Adrenal gland (tissue), 12 donors: Measurements from ENCODE around the gene LRRC74A. TPM values are rescaled to one million over a fixed set of nuclear protein-coding genes. Genes with fewer than 3 reads are reported as not detected.

Source experiments
- DNase-seq, 7 donors: peaks; one replicate each; pipeline ENCODE4 v3.0.0-alpha.2; 2019 to 2020
- H3K27ac ChIP-seq, 5 donors: fragments of 200-600 bp; sonication (generic) in 4 of 5; 1 replicate in 3 of 5; 2 replicates in 2 of 5; pipeline versions ENCODE4 v1.5.1 to v1.8.0; 2016 to 2020; ENCODE audit warnings: mild to moderate bottlenecking in 1 of 5
- H3K27me3 ChIP-seq: fragments of 200-600 bp; 2 replicates; pipeline ENCODE4 v1.8.0; 2021
- H3K36me3 ChIP-seq, 2 donors: fragments of 200-600 bp; replicated peaks in 1 of 2; 1 replicate in 1 of 2; 2 replicates in 1 of 2; pipeline versions ENCODE4 v1.5.1 to v1.8.0; 2018 to 2022
- H3K4me1 ChIP-seq, 2 donors: fragments of 200-600 bp; replicated peaks in 1 of 2; 1 replicate in 1 of 2; 2 replicates in 1 of 2; pipeline versions ENCODE4 v1.5.1 to v1.8.0; 2018 to 2021
- H3K4me3 ChIP-seq, 4 donors: fragments of 200-600 bp; sonication (generic) in 3 of 4; one replicate each; pipeline ENCODE4 v1.5.1; 2016 to 2018
- H3K9me3 ChIP-seq, 3 donors: fragments of 200-600 bp; sonication (generic) in 1 of 3; replicated peaks in 1 of 3; 1 replicate in 2 of 3; 2 replicates in 1 of 3; pipeline versions ENCODE4 v1.5.1 to v1.8.0; 2016 to 2021
- CTCF ChIP-seq, 6 experiments: fragments of 450-650 bp in 4 of 6; fragments of 200-600 bp in 2 of 6; sonication (generic) in 1 of 6; IDR thresholded peaks; 1 replicate in 5 of 6; 2 replicates in 1 of 6; pipeline versions ENCODE4 v1.5.1 to v1.8.0; 2016 to 2021; ENCODE audit warnings: antibody characterized with exemption in 6 of 6, mild to moderate bottlenecking in 2 of 6, moderate library complexity in 1 of 6
- POLR2A ChIP-seq, 2 donors: fragments of 450-650 bp; IDR thresholded peaks; one replicate each; pipeline ENCODE4 v1.6.1; 2017; ENCODE audit warnings: antibody characterized with exemption in 2 of 2, mild to moderate bottlenecking in 2 of 2, moderate library complexity in 1 of 2
- WGBS, 4 donors: extraction: QIAGEN DNeasy Blood & Tissue Kit in 2 of 4; methylation state at CpG; one replicate each; pipeline versions ENCODE4 v1.1.5 to v1.1.7; 2013 to 2017; 5-methylcytosine and 5-hydroxymethylcytosine counted together
- intact Hi-C, 2 donors: fragments of 100-400 bp; cut with DNase I; formaldehyde crosslinking; loops; one replicate each; pipeline versions ENCODE4 v1.14.1 to v1.15.0; 2022 to 2023
- polyA plus RNA-seq, 3 donors: library from polyadenylated mRNA; stranded (reverse); fragments of 200-250 nt in 2 of 3; fragments of 350-450 nt in 1 of 3; fragmentation: Illumina TruSeq in 1 of 3; extraction: RNeasy Lipid Tissue Mini Kit (QIAGEN cat#74804) in 1 of 3; gene quantifications; one replicate each; pipeline ENCODE4 v1.2.3, GENCODE V29; 2013 to 2014
- total RNA-seq, 9 donors: library from RNA; depleted of rRNA in 4 of 9; stranded (reverse); fragments of >200 nt in 4 of 9; fragments of 120-200 nt in 1 of 9; fragmentation: NEBNext Ultra II Directional in 1 of 9; extraction: Animal tissue kit (Norgen Biotek cat#: 25700) in 1 of 9; gene quantifications; one replicate each; pipeline versions ENCODE4 v1.1.0 to v1.2.4, GENCODE V29; 2013 to 2023
- donor health status: healthy with polysubstance abuse.
- donor health status: Bipolar disorder and iron deficiency.
- donor health status: DM: yes; HTN: yes; CAD: no.
- donor health status: DM: no; HTN: no; CAD: no.
- donor health status: DM: no; HTN: no; CAD: no.
- donor health status: DM: yes; HTN: yes; CAD: no.

Gene LRRC74A
- total and polyA plus RNA-seq, 12 donors, result not detected

GRCh38 chr14:76810525-76810924 lies 15.7 kb upstream of the LRRC74A start:
- no peak for DNase-seq
- no peaks in the 10 kb centered on the region for H3K27me3 ChIP-seq
- intact Hi-C loops, result no loop called here
- WGBS, 4 donors, result 9 to 20% (median 15%) methylated on average over 3 of the region's 3 CpGs
- no peaks in the 10 kb centered on the region for H3K9me3 ChIP-seq
- H3K27ac ChIP-seq, result peak overlapping the region in 2 of 5 donors; percentile 52 to 88
- peak overlapping the region in 1 of 4 donors; percentile 71 for H3K4me3 ChIP-seq
- peaks cover 0 to 36% of the 10 kb centered on the region in 2 donors for H3K36me3 ChIP-seq
- H3K4me1 ChIP-seq, result peaks cover 6 to 24% of the 10 kb centered on the region in 2 donors
- TF ChIP-seq CTCF (IDR thresholded peaks at IDR 0.05) (no peak), POLR2A (IDR thresholded peaks at IDR 0.05) (no peak)

- WGBS, 4 donors, result 2 to 5% (median 3%) methylated on average over 7 to 9 of the region's 9 CpGs
- Histone ChIP-seq H3K4me1 (peaks cover 6 to 24% of the 10 kb centered on the region in 2 donors), H3K27me3 (no peaks in the 10 kb centered on the region), H3K9me3 (no peaks in the 10 kb centered on the region), H3K36me3 (peaks cover 0 to 32% of the 10 kb centered on the region in 2 donors), H3K4me3 (peak overlapping the region in 1 of 4 donors; percentile 71), H3K27ac (peak overlapping the region in 3 of 5 donors; percentile 52 to 91 (median 88))
- intact Hi-C loops, result no loop called here
- TF ChIP-seq POLR2A (IDR thresholded peaks at IDR 0.05) (no peak), CTCF (IDR thresholded peaks at IDR 0.05) (peak; percentile 24 to 61 (median 52))
- DNase-seq, result peak in 6 of 7 donors; percentile 46 to 64 (median 56)
Observed at GRCh38 chr14:76810953-76811400, 15.2 kb upstream of the LRRC74A start.

- Histone ChIP-seq H3K4me1 (peaks cover 6 to 24% of the 10 kb centered on the region in 2 donors), H3K27me3 (no peaks in the 10 kb centered on the region), H3K4me3 (peak overlapping the region in 2 of 4 donors; percentile 71 to 89), H3K27ac (peak overlapping the region in 2 of 5 donors; percentile 88 to 91), H3K36me3 (peaks cover 0 to 26% of the 10 kb centered on the region in 2 donors), H3K9me3 (no peaks in the 10 kb centered on the region)
- DNase-seq, result no peak
- TF ChIP-seq CTCF (IDR thresholded peaks at IDR 0.05), result no peak
- TF ChIP-seq POLR2A (IDR thresholded peaks at IDR 0.05), result no peak
- WGBS, 4 donors, result 45 to 70% (median 52%) methylated on average over 4 of the region's 4 CpGs
- intact Hi-C loops, result no loop called here
Observed at GRCh38 chr14:76811561-76811960, 14.6 kb upstream of the LRRC74A start.

- 0 to 1% (median 0%) methylated on average over 9 to 20 of the region's 20 CpGs for WGBS, 4 donors
- peak overlapping the region; percentile 16 to 89 (median 51) for H3K4me3 ChIP-seq
- peaks cover 0 to 21% of the 10 kb centered on the region in 2 donors for H3K36me3 ChIP-seq
- no peaks in the 10 kb centered on the region for H3K27me3 ChIP-seq
- intact Hi-C loops, result no loop called here
- TF ChIP-seq CTCF (IDR thresholded peaks at IDR 0.05) (no peak), POLR2A (IDR thresholded peaks at IDR 0.05) (no peak)
- DNase-seq, result no peak
- peaks cover 6 to 24% of the 10 kb centered on the region in 2 donors for H3K4me1 ChIP-seq
- H3K27ac ChIP-seq, result peak overlapping the region in 3 of 5 donors; percentile 88 to 91 (median 89)
- no peaks in the 10 kb centered on the region for H3K9me3 ChIP-seq
Observed at GRCh38 chr14:76812093-76812421, 14.2 kb upstream of the LRRC74A start.
